VCaP (cell line): ENCODE data around the gene PLPP2.

Source experiments
- H3K27ac ChIP-seq: fragments of 450-650 bp; 2 replicates; pipeline ENCODE4 v1.5.1; 2017
- TF ChIP-seq, protein P1 (sequence below): fragments of 450-650 bp; conservative IDR thresholded peaks from 2 replicates; pipeline ENCODE4 v1.5.1; 2017; ENCODE audit warnings: mild to moderate bottlenecking, moderate library complexity

The PLPP2 gene

DNA sequence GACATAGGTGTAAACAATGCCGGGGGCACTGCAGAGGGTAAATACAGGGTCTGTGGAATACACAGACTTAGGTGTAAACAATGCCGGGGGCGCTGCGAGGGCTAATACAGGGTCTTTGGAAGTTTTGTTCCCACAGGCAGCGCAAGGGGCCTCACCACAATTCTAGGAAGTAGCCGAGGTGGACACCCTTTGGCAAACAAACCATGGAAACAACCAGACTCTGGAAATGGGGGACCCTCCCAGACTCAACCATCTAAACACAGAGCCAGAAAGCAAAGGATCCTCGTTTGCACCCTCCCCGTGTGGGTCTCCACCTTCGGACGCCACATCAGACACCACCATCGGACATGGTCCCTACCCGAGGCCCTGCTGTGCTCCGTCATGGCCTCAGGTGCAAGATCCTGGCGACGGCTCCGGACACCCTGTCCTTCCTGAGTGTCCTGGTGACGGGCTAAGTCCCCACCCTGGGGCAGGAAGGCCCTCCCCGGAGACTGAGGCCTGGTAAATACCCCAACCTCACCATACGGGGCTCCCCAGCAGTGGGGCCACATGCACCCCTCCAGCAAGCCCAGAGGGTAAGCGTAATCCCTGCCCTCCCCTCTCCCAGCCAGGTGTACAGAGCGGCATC lies 16.7 kb upstream of the PLPP2 start:
- TF ChIP-seq, protein P1, sequence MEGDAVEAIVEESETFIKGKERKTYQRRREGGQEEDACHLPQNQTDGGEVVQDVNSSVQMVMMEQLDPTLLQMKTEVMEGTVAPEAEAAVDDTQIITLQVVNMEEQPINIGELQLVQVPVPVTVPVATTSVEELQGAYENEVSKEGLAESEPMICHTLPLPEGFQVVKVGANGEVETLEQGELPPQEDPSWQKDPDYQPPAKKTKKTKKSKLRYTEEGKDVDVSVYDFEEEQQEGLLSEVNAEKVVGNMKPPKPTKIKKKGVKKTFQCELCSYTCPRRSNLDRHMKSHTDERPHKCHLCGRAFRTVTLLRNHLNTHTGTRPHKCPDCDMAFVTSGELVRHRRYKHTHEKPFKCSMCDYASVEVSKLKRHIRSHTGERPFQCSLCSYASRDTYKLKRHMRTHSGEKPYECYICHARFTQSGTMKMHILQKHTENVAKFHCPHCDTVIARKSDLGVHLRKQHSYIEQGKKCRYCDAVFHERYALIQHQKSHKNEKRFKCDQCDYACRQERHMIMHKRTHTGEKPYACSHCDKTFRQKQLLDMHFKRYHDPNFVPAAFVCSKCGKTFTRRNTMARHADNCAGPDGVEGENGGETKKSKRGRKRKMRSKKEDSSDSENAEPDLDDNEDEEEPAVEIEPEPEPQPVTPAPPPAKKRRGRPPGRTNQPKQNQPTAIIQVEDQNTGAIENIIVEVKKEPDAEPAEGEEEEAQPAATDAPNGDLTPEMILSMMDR: no peak

GRCh38 chr19:307111-307531 lies 15.9 kb upstream of the PLPP2 start:
- no peak overlapping the region for H3K27ac ChIP-seq
- TF ChIP-seq, protein P1: no peak

More for the DNA sequence above, 16.7 kb upstream of the PLPP2 start:
- H3K27ac ChIP-seq: no peak overlapping the region

DNA sequence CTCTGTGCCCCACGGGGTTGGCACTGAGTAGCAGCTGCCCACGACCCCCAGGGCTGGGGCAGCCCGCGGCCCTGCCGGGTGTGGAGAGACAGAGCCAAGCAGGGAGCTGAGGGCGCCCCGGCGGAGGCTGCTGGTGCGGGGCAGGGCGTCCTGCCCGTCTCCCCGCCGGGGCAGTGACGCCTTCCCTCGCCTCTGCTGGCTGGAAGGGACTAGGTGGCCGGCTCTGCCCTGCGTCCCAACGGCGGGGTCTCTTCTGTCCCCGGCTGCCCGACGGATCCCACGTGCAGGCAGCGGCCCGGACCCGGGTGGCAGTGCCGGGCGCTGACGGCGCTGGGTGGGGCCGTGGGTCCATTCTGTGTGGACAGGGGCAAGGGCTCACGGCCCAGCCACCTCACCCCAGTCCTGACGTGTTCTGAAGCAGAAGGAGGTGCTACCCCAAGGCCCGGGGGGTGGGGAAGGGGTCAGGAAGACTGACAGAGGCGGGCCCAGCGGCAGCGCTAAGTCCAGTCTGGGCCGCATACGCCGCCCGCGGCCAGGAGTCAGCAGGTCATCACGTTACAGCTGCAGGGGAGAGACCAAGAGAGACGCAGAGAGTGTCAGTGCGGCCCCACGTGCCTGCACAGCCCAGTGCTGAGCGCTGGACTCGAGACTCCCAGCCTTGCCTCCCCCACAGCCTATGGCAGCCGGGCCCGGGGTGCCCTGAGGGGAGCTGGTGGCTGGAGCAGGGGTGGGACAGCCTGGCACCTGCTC lies 15.1 kb upstream of the PLPP2 start:
- H3K27ac ChIP-seq: no peak overlapping the region
- TF ChIP-seq, protein P1: no peak

DNA sequence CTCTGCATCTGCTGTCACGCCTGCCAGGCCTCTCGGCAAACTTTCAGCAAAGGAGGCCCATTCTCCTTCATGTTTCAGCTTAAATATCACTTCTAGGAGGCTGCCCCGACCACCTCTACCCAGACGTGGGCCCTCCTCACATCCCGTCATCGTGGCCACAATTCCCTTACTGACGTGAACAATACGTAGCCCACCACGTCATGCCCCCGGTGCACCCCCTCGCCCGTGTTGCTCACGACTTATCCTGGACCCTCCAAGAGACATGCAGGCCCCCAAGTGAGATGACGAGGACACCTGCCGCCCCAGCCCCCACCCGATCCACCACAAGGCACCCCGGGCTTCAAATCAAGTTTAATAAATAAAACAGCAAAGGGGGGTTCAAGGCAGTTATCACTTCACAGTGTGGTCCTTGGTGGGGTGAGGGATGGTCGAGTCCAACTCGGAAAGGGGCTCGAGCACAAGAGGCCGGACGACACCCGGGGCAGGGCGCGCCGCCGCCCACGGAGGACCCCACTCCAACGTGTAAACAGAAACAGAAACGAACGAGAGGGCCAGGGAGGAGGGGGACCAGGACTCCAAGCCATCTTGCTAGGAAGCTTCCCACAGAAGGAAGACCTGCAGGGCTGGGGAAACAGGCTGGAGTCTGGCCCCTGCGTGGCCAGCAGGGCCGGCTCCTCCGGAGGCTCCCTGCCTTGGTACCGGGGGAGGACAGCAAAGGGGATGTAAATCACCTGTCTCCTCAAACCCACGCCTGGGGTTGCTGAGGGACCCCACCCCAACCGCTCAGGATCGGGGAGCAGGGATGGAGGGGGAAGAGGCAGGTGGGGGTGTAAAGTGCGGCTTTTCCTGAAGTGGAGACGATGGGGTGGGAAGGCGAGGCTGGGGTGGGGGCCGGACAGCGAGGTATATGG lies 14.3 kb upstream of the PLPP2 start:
- no peak overlapping the region for H3K27ac ChIP-seq

GRCh38 chr19:296476-297225 lies 5.4 kb upstream of the PLPP2 start:
- TF ChIP-seq, protein P1: no peak
- peak overlapping the region; percentile 47; the same call in 1 of the 2 replicates for H3K27ac ChIP-seq

More for the DNA sequence above, 14.3 kb upstream of the PLPP2 start:
- TF ChIP-seq, protein P1: no peak

DNA sequence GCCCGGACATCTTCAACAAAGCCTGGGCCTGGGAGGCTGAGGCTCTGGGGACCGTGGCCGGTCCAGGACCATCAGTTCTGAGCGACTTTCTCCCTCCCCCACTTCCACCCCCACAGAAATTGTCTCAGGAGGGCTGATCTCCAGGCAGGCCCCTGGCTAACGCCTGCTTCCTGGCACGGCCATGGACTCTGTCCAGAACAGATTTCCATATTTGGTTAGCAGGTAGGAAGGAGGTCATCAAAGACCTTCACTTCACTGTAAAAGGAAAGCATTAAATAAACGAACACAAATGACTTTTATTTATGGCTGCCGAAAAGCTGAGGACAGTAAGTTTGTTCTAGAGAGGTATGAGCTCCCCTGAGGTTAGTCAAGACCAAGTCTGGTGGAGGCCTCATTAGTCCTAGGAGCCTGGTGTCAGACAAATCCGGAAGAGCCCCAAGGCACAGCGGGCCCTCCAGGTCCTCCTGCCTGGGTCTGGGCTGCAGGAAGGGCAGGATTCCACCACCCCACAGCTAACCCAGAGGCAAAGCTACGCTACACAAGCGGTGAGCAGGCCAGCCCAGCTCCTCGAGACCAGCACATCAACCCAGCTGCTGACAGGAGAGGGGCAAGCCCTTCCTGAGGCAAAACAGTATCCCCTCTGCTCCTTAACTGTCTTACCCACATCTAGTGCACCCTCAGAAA lies 4.6 kb upstream of the PLPP2 start:
- TF ChIP-seq, protein P1: no peak
- H3K27ac ChIP-seq: peak overlapping the region; percentile 47
